HG03354 (cell line): Measurements from ENCODE around the gene IL21R.

ENCODE experiments used
- ATAC-seq: cut with Tn5 transposase; IDR thresholded peaks from one replicate; pipeline ENCODE4 v1.9.1; 2021; ENCODE audit warnings: mild to moderate bottlenecking; ENCODE audit not compliant: unreplicated experiment, poor library complexity, severe bottlenecking

IL21R gene

GRCh38 chr16:27474921-27475320 lies 72.9 kb downstream of the IL21R start:
- no peak for ATAC-seq

- no peak for ATAC-seq
Observed at GRCh38 chr16:27475561-27475960, 73.6 kb downstream of the IL21R start.

GRCh38 chr16:27476240-27476639 lies 74.3 kb downstream of the IL21R start:
- no peak for ATAC-seq

GRCh38 chr16:27480761-27481160 lies 78.8 kb downstream of the IL21R start:
- no peak for ATAC-seq

GRCh38 chr16:27481282-27481934 lies 79.4 kb downstream of the IL21R start:
- no peak for ATAC-seq

- no peak for ATAC-seq
Observed at GRCh38 chr16:27482397-27483087, 80.6 kb downstream of the IL21R start.

- no peak for ATAC-seq
Observed at GRCh38 chr16:27483088-27483437, 81.1 kb downstream of the IL21R start.

- no peak for ATAC-seq
Observed at GRCh38 chr16:27483624-27484023, 81.7 kb downstream of the IL21R start.

GRCh38 chr16:27485126-27485525 lies 83.2 kb downstream of the IL21R start:
- no peak for ATAC-seq

GRCh38 chr16:27485811-27486210 lies 83.8 kb downstream of the IL21R start:
- ATAC-seq, result no peak

- no peak for ATAC-seq
Observed at GRCh38 chr16:27486344-27486743, 84.4 kb downstream of the IL21R start.

GRCh38 chr16:27486760-27487159 lies 84.8 kb downstream of the IL21R start:
- ATAC-seq, result no peak

- no peak for ATAC-seq
Observed at GRCh38 chr16:27489421-27489820, 87.4 kb downstream of the IL21R start.

GRCh38 chr16:27489906-27490305 lies 87.9 kb downstream of the IL21R start:
- ATAC-seq, result no peak

- no peak for ATAC-seq
Observed at GRCh38 chr16:27491894-27492587, 90.1 kb downstream of the IL21R start.

- ATAC-seq, result no peak
Observed at GRCh38 chr16:27492588-27492979, 90.6 kb downstream of the IL21R start.

GRCh38 chr16:27495191-27495590 lies 93.2 kb downstream of the IL21R start:
- no peak for ATAC-seq

- no peak for ATAC-seq
Observed at GRCh38 chr16:27498031-27498825, 96.3 kb downstream of the IL21R start.

GRCh38 chr16:27498916-27499658 lies 97.1 kb downstream of the IL21R start:
- ATAC-seq, result no peak

GRCh38 chr16:27499659-27500055 lies 97.7 kb downstream of the IL21R start:
- ATAC-seq, result no peak
